ENCODE data around the gene TBC1D10A. TPM values are rescaled to one million over a fixed set of nuclear protein-coding genes. Genes with fewer than 3 reads are reported as not detected.

Gene TBC1D10A
- total RNA-seq, 1 donor from 2014 or later: 32.7 TPM

GRCh38 chr22:30351226-30351625, 24.5 kb upstream of the TBC1D10A start:
- TF ChIP-seq EZH2 (IDR thresholded peaks at IDR 0.05; ENCODE audit: insufficient read depth, low read length) (no peak), CTCF (IDR thresholded peaks at IDR 0.05; ENCODE audit: insufficient read depth, low read depth, low read length) (no peak)
- Histone ChIP-seq H3K36me3 (ENCODE audit: insufficient read depth, low read length) (peaks cover 36% of the 10 kb centered on the region), H3K4me1 (ENCODE audit: insufficient read depth, low read length) (peaks cover 20% of the 10 kb centered on the region), H3K9ac (ENCODE audit: low read length) (no peak overlapping the region), H3K4me2 (ENCODE audit: low read length) (no peak overlapping the region), H4K20me1 (ENCODE audit: insufficient read depth, low read length) (peaks cover 93% of the 10 kb centered on the region), H3K79me2 (ENCODE audit: insufficient read depth, low read length) (peaks cover 94% of the 10 kb centered on the region), H3K27me3 (ENCODE audit: insufficient read depth, low read length) (no peaks in the 10 kb centered on the region), H3K9me3 (ENCODE audit: insufficient read depth, low read depth, low read length) (no peaks in the 10 kb centered on the region), H3K27ac (ENCODE audit: low read depth, low read length) (no peak overlapping the region), H2AFZ (ENCODE audit: low read depth, low read length) (no peak overlapping the region), H3K4me3 (ENCODE audit: insufficient read depth, low read depth, low read length) (no peak overlapping the region)
- Mint-ChIP-seq H3K9me3 (ENCODE audit: unreplicated experiment) (no peaks in the 10 kb centered on the region), H3K27me3 (ENCODE audit: low read depth, unreplicated experiment) (no peaks in the 10 kb centered on the region), H3K36me3 (ENCODE audit: low read depth, unreplicated experiment) (peaks cover 19% of the 10 kb centered on the region), H3K4me3 (ENCODE audit: unreplicated experiment) (no peak overlapping the region), H3K27ac (ENCODE audit: unreplicated experiment) (no peak overlapping the region), H3K4me1 (ENCODE audit: low read depth, unreplicated experiment) (peaks cover 23% of the 10 kb centered on the region)
- DNase-seq (ENCODE audit: low read depth): no peak
- FAIRE-seq: no peak

- no peaks in the 10 kb centered on the region for H3K9me3 ChIP-seq (ENCODE audit: insufficient read depth, low read depth, low read length)
- H3K27ac ChIP-seq (ENCODE audit: low read depth, low read length): no peak overlapping the region
- H3K4me3 ChIP-seq (ENCODE audit: insufficient read depth, low read depth, low read length): no peak overlapping the region
- FAIRE-seq (no peak), DNase-seq (ENCODE audit: low read depth) (no peak)
- Mint-ChIP-seq H3K4me3 (ENCODE audit: unreplicated experiment) (no peak overlapping the region), H3K27ac (ENCODE audit: unreplicated experiment) (no peak overlapping the region), H3K4me1 (ENCODE audit: low read depth, unreplicated experiment) (peaks cover 7% of the 10 kb centered on the region), H3K9me3 (ENCODE audit: unreplicated experiment) (no peaks in the 10 kb centered on the region), H3K36me3 (ENCODE audit: low read depth, unreplicated experiment) (peaks cover 29% of the 10 kb centered on the region), H3K27me3 (ENCODE audit: low read depth, unreplicated experiment) (no peaks in the 10 kb centered on the region)
- TF ChIP-seq CTCF (IDR thresholded peaks at IDR 0.05; ENCODE audit: insufficient read depth, low read depth, low read length): no peak
- no peak for TF ChIP-seq EZH2 (IDR thresholded peaks at IDR 0.05; ENCODE audit: insufficient read depth, low read length)
- H3K36me3 ChIP-seq (ENCODE audit: insufficient read depth, low read length): peaks cover 60% of the 10 kb centered on the region
- no peak overlapping the region for H2AFZ ChIP-seq (ENCODE audit: low read depth, low read length)
- H3K4me1 ChIP-seq (ENCODE audit: insufficient read depth, low read length): no peaks in the 10 kb centered on the region
- peaks cover 75% of the 10 kb centered on the region for H3K79me2 ChIP-seq (ENCODE audit: insufficient read depth, low read length)
- peaks cover 89% of the 10 kb centered on the region for H4K20me1 ChIP-seq (ENCODE audit: insufficient read depth, low read length)
- no peak overlapping the region for H3K4me2 ChIP-seq (ENCODE audit: low read length)
- no peak overlapping the region for H3K9ac ChIP-seq (ENCODE audit: low read length)
- H3K27me3 ChIP-seq (ENCODE audit: insufficient read depth, low read length): no peaks in the 10 kb centered on the region
Observed at GRCh38 chr22:30348809-30349208, 22.1 kb upstream of the TBC1D10A start.

GRCh38 chr22:30348404-30348803, 21.7 kb upstream of the TBC1D10A start:
- no peaks in the 10 kb centered on the region for H3K27me3 ChIP-seq (ENCODE audit: insufficient read depth, low read length)
- no peak overlapping the region for H3K9ac ChIP-seq (ENCODE audit: low read length)
- H3K4me2 ChIP-seq (ENCODE audit: low read length): no peak overlapping the region
- no peak overlapping the region for H3K4me3 ChIP-seq (ENCODE audit: insufficient read depth, low read depth, low read length)
- H3K79me2 ChIP-seq (ENCODE audit: insufficient read depth, low read length): peaks cover 71% of the 10 kb centered on the region
- no peak overlapping the region for H3K27ac Mint-ChIP-seq (ENCODE audit: unreplicated experiment)
- FAIRE-seq: no peak
- H2AFZ ChIP-seq (ENCODE audit: low read depth, low read length): no peak overlapping the region
- peaks cover 64% of the 10 kb centered on the region for H3K36me3 ChIP-seq (ENCODE audit: insufficient read depth, low read length)
- H3K9me3 ChIP-seq (ENCODE audit: insufficient read depth, low read depth, low read length): no peaks in the 10 kb centered on the region
- TF ChIP-seq EZH2 (IDR thresholded peaks at IDR 0.05; ENCODE audit: insufficient read depth, low read length) (no peak), CTCF (IDR thresholded peaks at IDR 0.05; ENCODE audit: insufficient read depth, low read depth, low read length) (no peak)
- peaks cover 89% of the 10 kb centered on the region for H4K20me1 ChIP-seq (ENCODE audit: insufficient read depth, low read length)
- H3K4me1 ChIP-seq (ENCODE audit: insufficient read depth, low read length): no peaks in the 10 kb centered on the region
- no peaks in the 10 kb centered on the region for H3K27me3 Mint-ChIP-seq (ENCODE audit: low read depth, unreplicated experiment)
- H3K4me1 Mint-ChIP-seq (ENCODE audit: low read depth, unreplicated experiment): peaks cover 5% of the 10 kb centered on the region
- peaks cover 29% of the 10 kb centered on the region for H3K36me3 Mint-ChIP-seq (ENCODE audit: low read depth, unreplicated experiment)
- no peak overlapping the region for H3K4me3 Mint-ChIP-seq (ENCODE audit: unreplicated experiment)
- H3K9me3 Mint-ChIP-seq (ENCODE audit: unreplicated experiment): no peaks in the 10 kb centered on the region
- no peak for DNase-seq (ENCODE audit: low read depth)
- no peak overlapping the region for H3K27ac ChIP-seq (ENCODE audit: low read depth, low read length)

Data from astrocyte (in vitro differentiated cells and primary cell).